GM06990 (cell line): ENCODE data around the gene MERTK.
A peak's percentile ranks its signal among the peaks of the same experiment; 100 is the strongest.

Experiments used
- DNase-seq: peaks from one replicate; pipeline ENCODE4 v3.0.0-alpha.2; 2011; ENCODE audit not compliant: insufficient read length; ENCODE audit errors: extremely low read depth
- H3K27me3 ChIP-seq: replicated peaks from 2 replicates; pipeline ENCODE4 v1.6.0; 2011; ENCODE audit warnings: low read length; ENCODE audit not compliant: control insufficient read depth, insufficient read depth
- H3K36me3 ChIP-seq: 2 replicates; pipeline ENCODE4 v1.5.1; 2011; ENCODE audit warnings: low read length; ENCODE audit not compliant: control insufficient read depth, insufficient read depth
- H3K4me3 ChIP-seq: replicated peaks from 2 replicates; pipeline ENCODE4 v1.5.1; 2011; ENCODE audit warnings: low read depth, mild to moderate bottlenecking, control low read depth, low read length
- CTCF ChIP-seq: IDR thresholded peaks from 2 replicates; pipeline ENCODE4 v1.5.1; 2011; ENCODE audit warnings: low read length, control low read depth, mild to moderate bottlenecking, inconsistent platforms; ENCODE audit not compliant: insufficient read depth, poor library complexity, severe bottlenecking

MERTK gene

GRCh38 chr2:112047537-112048235 is 149.3 kb downstream of the MERTK start:
- no peak for DNase-seq
- Histone ChIP-seq H3K27me3 (no peaks in the 10 kb centered on the region), H3K36me3 (no peaks in the 10 kb centered on the region), H3K4me3 (no peak overlapping the region)
- TF ChIP-seq CTCF = no peak

GRCh38 chr2:112048236-112048592 is 149.8 kb downstream of the MERTK start:
- Histone ChIP-seq H3K27me3 (no peaks in the 10 kb centered on the region), H3K4me3 (no peak overlapping the region), H3K36me3 (no peaks in the 10 kb centered on the region)
- no peak for DNase-seq
- TF ChIP-seq CTCF = no peak

- peak; percentile 72 for TF ChIP-seq CTCF
- H3K27me3 ChIP-seq = no peaks in the 10 kb centered on the region
- H3K4me3 ChIP-seq = no peak overlapping the region
- peak; percentile 25 for DNase-seq
- H3K36me3 ChIP-seq = no peaks in the 10 kb centered on the region
Measured at GRCh38 chr2:112048887-112049286, 150.5 kb downstream of the MERTK start.

- TF ChIP-seq CTCF = no peak
- Histone ChIP-seq H3K36me3 (no peaks in the 10 kb centered on the region), H3K27me3 (no peaks in the 10 kb centered on the region), H3K4me3 (no peak overlapping the region)
- DNase-seq = no peak
Measured at GRCh38 chr2:112050316-112050715, 151.9 kb downstream of the MERTK start.

- DNase-seq = peak; percentile 96
- TF ChIP-seq CTCF = no peak
- peak overlapping the region; percentile 76 for H3K4me3 ChIP-seq
- peaks cover 4% of the 10 kb centered on the region; the same call in 1 of the 2 replicates for H3K36me3 ChIP-seq
- no peaks in the 10 kb centered on the region for H3K27me3 ChIP-seq
Measured at GRCh38 chr2:112053917-112054846, 155.8 kb downstream of the MERTK start.
